GM21825 (cell line): Measurements from ENCODE around the gene ABAT.
"Not testable (repeated sequence)": the region's sequence is repeated elsewhere in the genome, so short reads cannot be mapped to it uniquely, and the experiment has no call there.

Source experiments
- ATAC-seq: cut with Tn5 transposase; IDR thresholded peaks from one replicate; pipeline ENCODE4 v1.9.1; 2021; ENCODE audit warnings: mild to moderate bottlenecking, moderate library complexity; ENCODE audit not compliant: unreplicated experiment

The ABAT gene

GRCh38 chr16:8739151-8739550, 64.7 kb downstream of the ABAT start:
- ATAC-seq, result no peak

GRCh38 chr16:8739989-8740704, 65.7 kb downstream of the ABAT start:
- no peak for ATAC-seq

DNA sequence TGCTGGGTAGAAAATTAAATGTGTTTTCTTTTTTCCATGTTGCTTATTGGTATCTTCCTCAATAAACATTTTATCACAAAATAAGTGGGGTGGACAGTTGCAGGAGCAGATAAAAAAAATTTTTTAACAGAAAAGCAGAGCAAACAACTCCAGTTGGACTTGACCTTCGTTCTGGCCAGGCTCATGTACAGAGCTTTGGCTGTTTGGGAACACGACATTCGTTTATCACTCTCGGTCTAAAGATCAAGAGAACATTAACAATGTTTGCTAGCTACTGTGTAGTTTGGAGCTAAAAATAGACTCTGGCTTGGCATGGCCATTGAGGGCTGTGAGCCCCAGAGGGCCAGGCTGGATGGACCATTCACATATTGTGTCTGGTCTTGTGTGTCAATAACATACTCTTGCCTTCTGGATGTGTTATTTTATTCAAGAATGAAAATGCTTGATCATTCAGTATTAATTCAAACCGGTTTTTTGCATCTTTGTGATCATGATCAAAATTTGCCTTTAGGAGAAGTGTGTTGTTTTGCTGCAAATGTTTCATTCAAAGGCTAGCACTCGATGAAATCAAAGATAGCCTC, 66.4 kb downstream of the ABAT start:
- no peak for ATAC-seq

- ATAC-seq, result no peak
These were observed 67.2 kb downstream of the ABAT start for GRCh38 chr16:8741636-8742035.

GRCh38 chr16:8742068-8742467, 67.7 kb downstream of the ABAT start:
- ATAC-seq, result no peak

DNA sequence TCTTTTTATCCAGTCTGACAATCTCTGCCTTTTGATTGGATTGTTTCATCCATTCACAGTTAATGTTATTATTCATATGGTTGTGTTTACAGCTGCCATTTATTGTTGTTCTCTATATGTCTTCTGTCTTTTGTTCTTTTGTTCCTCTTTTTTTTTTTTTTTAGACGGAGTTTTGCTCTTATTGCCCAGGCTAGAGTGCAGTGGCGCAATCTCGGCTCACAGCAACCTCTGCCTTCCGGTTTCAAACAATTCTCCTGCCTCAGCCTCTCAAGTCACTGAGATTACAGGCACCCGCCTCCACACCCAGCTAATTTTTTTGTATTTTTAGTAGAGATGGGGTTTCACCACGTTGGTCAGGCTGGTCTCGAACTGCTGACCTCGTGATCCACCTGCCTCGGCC, 74.5 kb downstream of the ABAT start:
- ATAC-seq, result not testable (repeated sequence)

GRCh38 chr16:8751481-8752311, 77.3 kb downstream of the ABAT start:
- no peak for ATAC-seq

GRCh38 chr16:8752706-8753105, 78.3 kb downstream of the ABAT start:
- ATAC-seq, result no peak

DNA sequence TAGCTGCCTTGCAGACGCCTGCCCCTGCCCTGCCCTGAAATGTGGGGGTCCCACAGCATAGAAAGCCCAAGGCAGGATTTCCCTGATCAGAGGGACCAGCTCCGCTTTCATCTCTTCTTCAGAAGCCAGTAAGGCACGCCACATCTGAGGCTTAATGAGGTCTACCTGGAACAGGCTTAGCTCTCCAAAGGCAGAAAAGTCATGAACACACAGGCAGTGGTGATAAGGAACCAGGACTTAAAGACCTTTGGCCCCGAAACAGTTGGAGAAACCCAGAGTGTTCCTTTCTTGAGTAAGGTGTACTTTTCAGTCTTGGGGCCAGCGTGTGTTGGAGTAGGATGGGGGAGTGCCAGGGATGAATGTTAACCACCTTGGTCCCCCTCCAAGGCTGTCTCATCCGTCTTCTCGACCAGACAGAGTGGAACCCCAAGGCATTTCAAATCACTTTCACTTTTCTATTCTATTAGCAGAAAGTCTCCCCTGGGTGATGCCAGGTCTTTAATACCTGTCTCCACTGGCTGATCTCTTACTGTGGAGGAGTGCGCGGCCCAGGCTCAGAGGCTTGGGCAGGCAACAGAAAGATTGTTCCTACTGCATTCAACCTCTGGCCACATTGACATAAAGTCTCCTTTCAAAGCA, 79.1 kb downstream of the ABAT start:
- ATAC-seq, result no peak

GRCh38 chr16:8756755-8757154, 82.3 kb downstream of the ABAT start:
- no peak for ATAC-seq

DNA sequence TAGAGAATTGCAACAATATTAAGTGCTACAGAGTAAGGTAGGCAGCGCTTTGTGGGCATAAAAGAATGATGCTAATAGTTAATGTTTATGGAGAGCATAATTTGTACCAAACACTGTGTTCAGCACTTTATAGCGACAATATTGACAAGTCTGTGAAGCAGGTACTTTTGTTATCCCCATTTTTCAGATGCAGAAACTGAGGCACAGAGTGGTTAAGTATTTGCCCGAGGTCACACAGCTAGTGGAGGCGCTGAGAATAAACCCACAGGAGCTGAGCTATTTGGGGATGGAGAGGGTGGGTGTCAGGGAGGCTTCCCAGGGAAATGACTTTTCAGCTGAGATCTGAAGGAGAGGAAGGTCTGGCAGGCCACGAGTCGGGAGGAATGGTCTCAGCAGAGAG, 83.6 kb downstream of the ABAT start:
- ATAC-seq, result no peak

GRCh38 chr16:8760021-8760420, 85.6 kb downstream of the ABAT start:
- ATAC-seq, result no peak

- no peak for ATAC-seq
These were observed 86.7 kb downstream of the ABAT start for GRCh38 chr16:8761078-8761477.

GRCh38 chr16:8762254-8762653, 87.8 kb downstream of the ABAT start:
- ATAC-seq, result no peak

DNA sequence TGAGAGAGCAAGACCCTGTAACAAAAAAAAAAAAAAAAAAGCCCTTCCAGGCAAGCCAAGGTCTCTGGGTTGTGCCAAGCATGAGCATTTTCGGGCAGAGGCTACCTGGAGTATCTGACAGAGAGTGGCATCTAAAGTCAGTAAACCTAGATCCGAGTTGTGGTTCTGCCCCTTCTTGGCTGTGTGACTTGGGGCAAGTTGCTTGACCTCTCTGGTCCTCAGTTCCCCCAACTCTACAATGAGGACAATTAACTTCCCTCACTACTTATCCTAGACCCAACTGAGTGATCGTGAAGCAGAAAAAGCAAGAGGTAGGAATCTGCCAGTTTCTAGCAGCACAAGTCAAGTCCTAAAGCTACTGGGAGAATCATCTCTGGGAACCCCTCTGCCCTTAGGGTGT, 88.7 kb downstream of the ABAT start:
- no peak for ATAC-seq

DNA sequence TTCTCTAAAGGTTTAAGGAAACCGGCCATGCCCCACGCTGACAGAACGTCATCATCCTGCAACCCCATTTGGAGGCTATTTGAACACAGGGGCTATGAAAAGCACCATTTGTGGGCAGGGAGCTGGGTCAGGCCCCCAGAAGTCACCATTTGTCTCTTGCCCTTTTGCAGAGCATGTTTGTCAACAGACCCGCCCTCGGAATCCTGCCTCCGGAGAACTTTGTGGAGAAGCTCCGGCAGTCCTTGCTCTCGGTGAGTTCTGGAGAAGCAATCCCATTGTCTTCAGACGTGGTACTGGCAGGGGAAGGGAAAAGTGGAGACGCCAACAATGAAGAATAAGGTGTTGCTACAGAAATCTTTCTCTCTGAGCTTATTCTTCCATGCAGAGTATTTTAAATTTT, 89.5 kb downstream of the ABAT start:
- no peak for ATAC-seq

DNA sequence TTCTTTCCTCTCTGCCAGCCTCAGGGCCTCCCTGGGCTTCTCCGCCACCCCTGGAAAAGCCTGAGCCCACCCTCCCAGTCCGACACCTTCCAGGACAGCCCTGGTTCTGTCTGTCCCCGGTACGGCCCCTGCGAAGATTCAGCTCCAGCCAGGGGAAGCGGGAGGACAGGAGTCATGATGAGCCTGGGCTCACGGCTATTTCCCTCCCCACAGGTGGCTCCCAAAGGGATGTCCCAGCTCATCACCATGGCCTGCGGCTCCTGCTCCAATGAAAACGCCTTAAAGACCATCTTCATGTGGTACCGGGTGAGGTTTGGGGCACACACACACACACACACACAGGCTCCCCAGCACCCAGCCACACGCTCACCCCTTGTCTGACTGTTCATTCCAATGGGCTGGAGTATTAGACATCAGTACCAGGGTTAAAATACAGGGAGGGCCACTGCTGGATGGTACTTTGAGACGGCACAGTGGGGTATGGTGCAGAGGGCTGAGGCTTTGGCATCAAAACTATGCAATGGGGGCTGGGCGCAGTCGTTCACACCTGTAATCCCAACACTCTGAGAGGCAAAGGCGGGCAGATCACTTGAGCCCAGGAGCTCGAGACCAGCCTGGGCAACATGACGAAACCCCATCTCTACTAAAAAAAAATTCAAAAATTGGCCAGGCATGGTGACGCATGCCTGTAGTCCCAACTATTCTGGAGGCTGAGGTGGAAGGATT, 90.3 kb downstream of the ABAT start:
- ATAC-seq, result no peak

DNA sequence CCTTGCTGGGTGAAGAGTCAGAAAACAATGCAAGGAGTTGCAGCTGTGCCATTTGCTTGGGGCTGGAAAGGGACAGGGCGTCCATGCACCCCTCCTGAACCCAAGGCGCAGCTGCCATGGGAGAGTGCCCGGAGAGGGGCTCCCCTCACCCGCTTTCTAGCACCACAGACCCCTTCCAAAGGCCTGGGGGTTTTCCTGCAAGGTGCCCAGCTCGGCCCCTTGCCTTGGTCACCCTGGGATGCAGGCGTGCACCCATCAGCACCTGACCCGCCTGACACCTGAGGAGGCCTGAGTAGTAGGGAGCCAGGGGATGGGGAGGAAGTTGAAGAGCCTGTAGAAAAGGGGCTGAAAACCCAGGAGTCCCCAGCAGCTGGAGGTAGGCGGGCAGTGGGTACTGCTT, 92.8 kb downstream of the ABAT start:
- ATAC-seq, result no peak

GRCh38 chr16:8768283-8768682, 93.9 kb downstream of the ABAT start:
- ATAC-seq, result no peak

- no peak for ATAC-seq
These were observed 94.3 kb downstream of the ABAT start for GRCh38 chr16:8768692-8769091.

DNA sequence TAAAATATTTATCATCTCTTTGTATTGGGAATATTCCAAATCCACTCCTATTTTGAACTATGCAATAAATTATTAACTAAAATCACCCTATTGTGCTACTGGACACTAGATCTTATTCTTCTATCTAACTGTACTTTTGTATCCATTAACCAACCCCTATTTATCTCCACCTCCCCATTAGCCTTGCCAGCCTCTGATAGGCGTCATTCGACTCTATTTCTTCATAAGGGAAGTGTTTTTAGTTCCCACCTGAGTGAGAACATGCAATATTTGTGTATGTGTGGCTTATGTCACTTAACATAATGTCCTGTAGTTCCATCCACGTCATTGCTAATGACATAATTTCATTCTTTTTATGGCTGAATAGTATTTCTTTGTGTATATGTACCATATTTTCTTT, 99.1 kb downstream of the ABAT start:
- no peak for ATAC-seq
